H1 (cell line): ENCODE measurements around the gene MFSD6L. TPM values are rescaled to one million over a fixed set of nuclear protein-coding genes. Genes with fewer than 3 reads are reported as not detected.

ENCODE experiments used
- CHD2 ChIP-seq: IDR thresholded peaks from 2 replicates; pipeline ENCODE4 v1.6.1; 2012; ENCODE audit warnings: low read length, improper control_type of control experiment
- GABPA ChIP-seq: IDR thresholded peaks from 2 replicates; pipeline ENCODE4 v1.6.1; 2011; ENCODE audit warnings: mild to moderate bottlenecking, low read length, moderate library complexity, borderline replicate concordance; ENCODE audit not compliant: insufficient read depth
- polyA plus RNA-seq, 7 experiments: library from polyadenylated mRNA; depleted of rRNA in 3 of 7; stranded (reverse) in 5 of 7; unstranded in 2 of 7; fragments of >200 nt in 5 of 7; fragments of 200-250 nt in 2 of 7; gene quantifications; 1 replicate in 5 of 7; 2 replicates in 1 of 7; 4 replicates in 1 of 7; pipeline versions ENCODE4 v1.2.1 to v1.2.3, GENCODE V29; 2011 to 2013; ENCODE audit warnings: missing spikeins in 2 of 7, mixed read lengths in 2 of 7
- total RNA-seq: library from RNA; stranded (reverse); fragmentation: NEBNext Ultra II Directional; extraction: Animal tissue kit (Norgen Biotek cat#: 25700); gene quantifications from 2 replicates; pipeline ENCODE4 v1.2.1, GENCODE V29; 2021

MFSD6L gene
- total and polyA plus RNA-seq, 2 of the 8 experiments (the other 6 are each of a cell fraction or from before 2014, with no cell fraction given) = 2.6 to 2.7 TPM

DNA sequence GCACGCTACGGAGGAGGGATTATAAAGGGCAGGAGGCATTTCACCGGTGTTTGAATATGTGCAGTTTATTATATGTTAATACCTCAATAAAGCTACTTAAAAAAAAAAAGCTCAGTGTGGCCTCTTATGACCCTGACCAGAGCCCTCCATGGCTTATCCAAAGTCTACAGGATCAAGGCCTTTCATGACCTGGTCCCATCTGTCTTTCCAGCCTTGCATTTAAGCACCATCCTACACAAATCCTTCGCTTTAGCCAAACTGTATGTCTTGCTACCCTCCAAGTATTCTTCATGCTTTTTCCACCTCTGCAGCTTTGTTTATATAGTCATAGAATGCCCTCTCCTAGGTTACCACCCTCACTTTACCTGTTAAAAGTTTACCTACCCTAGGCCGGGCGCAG, 6.5 kb downstream of the MFSD6L start (continued):
- no peak for TF ChIP-seq CHD2
- TF ChIP-seq GABPA = no peak
